Stimulated activated CD8-positive, alpha-beta memory T cell treated with anti-CD3 and anti-CD28 coated beads, Interleukin-7, amount 100 ng/mL, for 4 hours (primary cell): ENCODE data around the gene TBC1D21.
"Not testable (repeated sequence)": the region's sequence is repeated elsewhere in the genome, so short reads cannot be mapped to it uniquely, and the experiment has no call there.

ENCODE experiments used
- DNase-seq, 2 donors: peaks; one replicate each; pipeline ENCODE4 v3.0.0-alpha.2; 2020; ENCODE audit warnings: low read depth in 2 of 2

Gene TBC1D21

GRCh38 chr15:73930371-73930770, 57.0 kb downstream of the TBC1D21 start:
- DNase-seq, result no peak

- DNase-seq, result no peak
These were observed 57.5 kb downstream of the TBC1D21 start for GRCh38 chr15:73930790-73931281.

- no peak for DNase-seq
These were observed 58.1 kb downstream of the TBC1D21 start for GRCh38 chr15:73931441-73931840.

- DNase-seq, result no peak
These were observed 59.2 kb downstream of the TBC1D21 start for GRCh38 chr15:73932381-73933191.

- no peak for DNase-seq
These were observed 60.9 kb downstream of the TBC1D21 start for GRCh38 chr15:73934281-73934680.

- no peak for DNase-seq
These were observed 62.2 kb downstream of the TBC1D21 start for GRCh38 chr15:73935547-73935946.

- no peak for DNase-seq
These were observed 62.8 kb downstream of the TBC1D21 start for GRCh38 chr15:73936181-73936580.

- no peak for DNase-seq
These were observed 63.4 kb downstream of the TBC1D21 start for GRCh38 chr15:73936588-73937290.

- DNase-seq, result no peak
These were observed 63.9 kb downstream of the TBC1D21 start for GRCh38 chr15:73937296-73937695.

GRCh38 chr15:73937726-73938125, 64.4 kb downstream of the TBC1D21 start:
- no peak for DNase-seq

- DNase-seq, result not testable (repeated sequence)
These were observed 65.2 kb downstream of the TBC1D21 start for GRCh38 chr15:73938516-73938915.
